ENCODE measurements around the gene ITM2A.

The ITM2A gene

GRCh38 chrX:79366556-79366872 is 620 bp downstream of the ITM2A start:
- Mint-ChIP-seq H3K9me3 (no peaks in the 10 kb centered on the region), H3K27me3 (no peaks in the 10 kb centered on the region), H3K4me3 (peak overlapping the region; percentile 92), H3K36me3 (peaks cover 13% of the 10 kb centered on the region), H3K27ac (peak overlapping the region; percentile 97), H3K4me1 (peaks cover 11% of the 10 kb centered on the region)
- peak; percentile 5 for ATAC-seq (ENCODE audit: low read depth)
- no peak for DNase-seq (ENCODE audit: low spot score in 2 of 2)

- DNase-seq (ENCODE audit: low spot score in 2 of 2) (no peak), ATAC-seq (ENCODE audit: low read depth) (no peak)
- peaks cover 11% of the 10 kb centered on the region for H3K4me1 Mint-ChIP-seq
- no peaks in the 10 kb centered on the region for H3K27me3 Mint-ChIP-seq
- no peaks in the 10 kb centered on the region for H3K9me3 Mint-ChIP-seq
- peaks cover 14% of the 10 kb centered on the region for H3K36me3 Mint-ChIP-seq
- H3K4me3 Mint-ChIP-seq, result peak overlapping the region; percentile 92
- H3K27ac Mint-ChIP-seq, result peak overlapping the region; percentile 97
These were observed 1.5 kb downstream of the ITM2A start for GRCh38 chrX:79365591-79365990.

DNA sequence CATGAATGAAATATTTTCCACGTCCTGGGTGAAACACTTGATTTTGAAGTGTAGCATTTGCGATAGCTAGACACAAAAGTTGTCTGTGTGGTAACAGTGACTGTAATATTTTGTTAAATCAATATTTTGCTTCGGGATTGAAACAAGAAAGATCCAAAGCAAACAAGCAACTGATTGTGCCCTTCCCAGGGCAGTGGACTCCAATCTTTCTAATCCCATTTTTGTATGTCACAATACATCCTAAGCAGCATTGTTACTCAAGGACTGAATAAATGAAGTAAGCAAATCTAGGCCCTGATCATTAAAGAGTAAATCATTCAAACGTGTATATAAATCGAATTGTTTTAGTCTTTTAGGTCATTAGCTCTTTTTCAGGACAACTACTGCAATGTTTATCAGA is 2.8 kb downstream of the ITM2A start:
- peaks cover 14% of the 10 kb centered on the region for H3K36me3 Mint-ChIP-seq
- ATAC-seq (ENCODE audit: low read depth) (no peak), DNase-seq (ENCODE audit: low spot score in 2 of 2) (no peak)
- no peaks in the 10 kb centered on the region for H3K27me3 Mint-ChIP-seq
- H3K9me3 Mint-ChIP-seq, result no peaks in the 10 kb centered on the region
- H3K27ac Mint-ChIP-seq, result peak overlapping the region; percentile 58
- peaks cover 11% of the 10 kb centered on the region for H3K4me1 Mint-ChIP-seq
- H3K4me3 Mint-ChIP-seq, result no peak overlapping the region

DNA sequence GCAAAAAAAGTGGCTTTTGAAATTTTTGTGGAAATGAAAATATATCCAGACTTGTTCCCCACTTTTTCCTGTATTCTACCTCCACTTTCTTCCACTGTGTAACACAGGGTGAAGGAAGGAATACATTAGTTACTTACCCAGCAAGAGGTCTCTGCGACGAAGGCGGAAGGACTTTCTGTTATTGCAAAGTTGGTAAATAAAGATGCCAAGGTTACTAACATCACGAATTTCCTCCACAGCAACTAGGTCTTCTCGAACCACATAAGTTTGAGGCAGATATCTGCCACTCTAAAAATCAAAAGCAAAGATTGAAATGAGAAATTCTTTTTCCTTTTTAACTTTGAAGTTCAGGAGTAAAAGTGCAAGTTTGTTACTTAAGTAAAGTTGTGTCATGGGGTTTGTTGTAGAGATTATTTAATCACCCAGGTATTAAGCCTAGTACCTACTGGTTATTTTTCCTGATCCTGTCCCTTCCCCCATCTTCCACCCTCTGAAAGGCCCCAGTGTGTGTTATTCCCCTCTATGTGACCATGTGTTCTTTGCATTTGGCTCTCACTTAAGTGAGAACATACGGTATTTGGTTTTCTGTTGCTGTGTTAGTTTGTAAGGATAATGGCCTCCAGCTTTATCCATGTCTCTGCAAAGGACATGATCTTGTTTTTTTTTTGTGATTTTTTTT is 5.8 kb downstream of the ITM2A start:
- no peak for ATAC-seq (ENCODE audit: low read depth)
- H3K27me3 Mint-ChIP-seq, result no peaks in the 10 kb centered on the region
- no peak for DNase-seq (ENCODE audit: low spot score in 2 of 2)
- no peak overlapping the region for H3K4me3 Mint-ChIP-seq
- H3K36me3 Mint-ChIP-seq, result peaks cover 21% of the 10 kb centered on the region
- no peak overlapping the region for H3K27ac Mint-ChIP-seq
- no peaks in the 10 kb centered on the region for H3K9me3 Mint-ChIP-seq
- H3K4me1 Mint-ChIP-seq, result peaks cover 3% of the 10 kb centered on the region

DNA sequence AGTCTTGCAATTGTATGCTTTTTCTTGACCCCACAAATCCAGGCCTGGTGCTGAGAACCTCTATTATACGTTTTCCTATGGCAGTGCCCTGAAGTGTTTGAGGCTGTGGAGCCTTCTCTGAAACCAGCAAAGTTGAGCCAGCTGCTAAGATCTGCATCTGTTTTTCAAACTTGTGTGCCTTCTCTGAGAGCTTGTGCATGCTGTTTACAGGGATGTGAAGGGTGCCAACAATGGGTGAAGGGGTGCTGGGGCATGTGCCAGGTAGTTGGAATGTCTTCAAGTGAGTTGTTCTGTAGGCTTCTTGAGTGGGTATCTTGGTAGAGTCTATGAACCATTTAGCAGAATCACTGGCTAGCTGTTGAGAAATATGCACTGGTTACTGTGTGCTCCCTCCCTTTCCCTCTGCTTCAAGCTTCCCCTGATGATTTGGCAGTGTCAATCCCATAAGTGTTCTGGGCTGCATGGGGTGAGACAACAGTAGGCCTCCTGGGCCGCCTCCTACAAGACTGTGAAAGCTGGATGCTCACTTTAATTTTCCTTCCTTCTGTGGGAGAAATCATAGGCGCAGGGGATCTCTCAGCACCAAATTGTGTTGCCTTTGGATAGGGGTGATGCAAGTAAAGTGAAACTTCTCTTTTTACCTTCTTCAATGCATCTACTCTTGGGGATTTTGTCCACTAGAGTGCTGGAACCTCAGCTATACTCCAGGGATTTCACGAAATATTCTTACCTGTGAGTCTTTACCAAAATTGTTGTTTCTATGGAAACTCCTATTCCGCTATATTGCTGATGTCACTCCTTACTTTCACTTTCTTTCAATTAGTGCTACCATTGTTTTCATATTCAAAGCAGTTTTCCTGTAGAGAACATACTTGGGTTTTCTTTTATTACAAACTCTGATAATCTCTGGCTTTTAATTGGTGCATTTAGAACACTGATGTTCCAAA is 30.0 kb downstream of the ITM2A start:
- ATAC-seq (ENCODE audit: low read depth) (peak; percentile 48), DNase-seq (ENCODE audit: low spot score in 2 of 2) (no peak)
- H3K9me3 Mint-ChIP-seq, result no peaks in the 10 kb centered on the region
- no peaks in the 10 kb centered on the region for H3K27me3 Mint-ChIP-seq
- no peaks in the 10 kb centered on the region for H3K4me1 Mint-ChIP-seq
- H3K4me3 Mint-ChIP-seq, result peak overlapping the region; percentile 50
- no peak overlapping the region for H3K27ac Mint-ChIP-seq
- H3K36me3 Mint-ChIP-seq, result no peaks in the 10 kb centered on the region

DNA sequence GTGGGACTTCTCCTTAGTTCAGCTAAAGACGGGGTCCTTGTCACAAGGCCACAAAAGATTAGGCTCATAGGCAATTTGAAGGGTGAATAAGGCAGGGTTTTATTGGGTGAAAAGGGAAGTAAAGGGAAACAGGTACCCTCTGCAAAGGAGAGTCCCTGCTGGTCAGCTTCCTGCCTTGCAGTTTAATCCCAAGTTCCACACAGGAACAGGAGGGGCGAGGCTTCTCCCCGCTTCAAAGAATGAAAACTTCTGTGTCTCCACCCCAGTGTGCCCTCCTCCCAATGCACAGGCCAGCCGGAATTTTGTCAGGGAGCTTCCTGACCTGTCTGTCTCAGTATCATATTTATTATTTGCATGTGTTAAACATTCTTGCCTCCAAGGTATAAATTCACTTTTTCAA is 37.1 kb downstream of the ITM2A start:
- DNase-seq (ENCODE audit: low spot score in 2 of 2) (no peak), ATAC-seq (ENCODE audit: low read depth) (no peak)
- H3K4me1 Mint-ChIP-seq, result no peaks in the 10 kb centered on the region
- H3K36me3 Mint-ChIP-seq, result no peaks in the 10 kb centered on the region
- H3K27ac Mint-ChIP-seq, result no peak overlapping the region
- no peak overlapping the region for H3K4me3 Mint-ChIP-seq
- no peaks in the 10 kb centered on the region for H3K27me3 Mint-ChIP-seq
- no peaks in the 10 kb centered on the region for H3K9me3 Mint-ChIP-seq

DNA sequence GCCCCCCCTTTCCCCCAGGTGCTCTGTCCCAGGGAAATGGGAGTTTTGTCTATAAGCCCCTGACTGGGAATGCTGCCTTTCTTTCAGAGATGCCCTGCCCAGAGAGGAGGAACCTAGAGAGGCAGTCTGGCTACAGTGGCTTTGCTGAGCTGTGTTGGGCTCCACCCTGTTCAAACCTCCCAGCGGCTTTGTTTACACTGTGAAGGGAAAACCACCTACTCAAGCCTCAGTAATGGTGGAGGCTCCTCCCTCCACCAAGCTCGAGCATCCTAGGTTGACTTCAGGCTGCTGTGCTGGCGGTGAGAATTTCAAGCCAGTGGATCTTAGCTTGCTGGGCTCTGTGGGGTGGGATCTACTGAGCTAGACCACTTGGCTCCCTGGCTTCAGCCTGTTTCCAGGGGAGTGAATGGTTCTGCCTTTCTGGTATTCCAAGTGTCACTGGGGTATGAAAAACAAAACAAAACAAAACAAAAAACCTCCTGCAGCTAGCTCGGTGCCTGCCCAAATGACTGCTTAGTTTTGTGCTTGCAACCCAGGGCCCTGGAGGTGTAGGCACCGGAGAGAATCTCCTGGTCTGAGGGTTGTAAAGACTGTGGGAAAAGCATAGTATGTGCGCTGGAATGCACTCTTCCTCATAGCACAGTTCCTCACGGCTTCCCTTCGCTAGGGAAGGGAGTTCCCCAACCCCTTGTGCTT is 41.7 kb downstream of the ITM2A start:
- peaks cover 4% of the 10 kb centered on the region for H3K36me3 Mint-ChIP-seq

More for the DNA sequence above, 41.7 kb downstream of the ITM2A start:
- Mint-ChIP-seq H3K4me1 (no peaks in the 10 kb centered on the region), H3K27me3 (no peaks in the 10 kb centered on the region), H3K4me3 (no peak overlapping the region), H3K9me3 (no peaks in the 10 kb centered on the region), H3K27ac (no peak overlapping the region)
- DNase-seq (ENCODE audit: low spot score in 2 of 2) (no peak), ATAC-seq (ENCODE audit: low read depth) (no peak)

Measured in memory B cell (primary cell).